RCC 7860 (cell line): Measurements from ENCODE around the gene LCMT1.
"Not testable (repeated sequence)": the region's sequence is repeated elsewhere in the genome, so short reads cannot be mapped to it uniquely, and the experiment has no call there.

Experiments
- DNase-seq: peaks from one replicate; pipeline ENCODE4 v3.0.0-alpha.2; 2015; ENCODE audit warnings: low spot score
- FAIRE-seq: peaks from 2 replicates; lab custom pipeline; 2012; peaks lifted over from hg19 to GRCh38; lab: Jason Lieb, UNC

LCMT1 gene

GRCh38 chr16:25111403-25112166 is at the start of gene LCMT1:
LCMT1 (plus strand) TSS chr16:25111742; CDS start chr16:25111884, 142 bp downstream.
- FAIRE-seq: peak; percentile 92
- DNase-seq: peak; percentile 96

- no peak for DNase-seq
- no peak for FAIRE-seq
Measured at GRCh38 chr16:25063102-25063501, 48.4 kb upstream of the LCMT1 start.

- no peak for FAIRE-seq
- no peak for DNase-seq
Measured at GRCh38 chr16:25063865-25064264, 47.7 kb upstream of the LCMT1 start.

- not testable (repeated sequence) for DNase-seq
Measured at GRCh38 chr16:25064281-25064680, 47.3 kb upstream of the LCMT1 start.

GRCh38 chr16:25064937-25065336 is 46.6 kb upstream of the LCMT1 start:
- FAIRE-seq (no peak), DNase-seq (no peak)

More at GRCh38 chr16:25064281-25064680, 47.3 kb upstream of the LCMT1 start:
- not testable (repeated sequence) for FAIRE-seq

- DNase-seq (no peak), FAIRE-seq (no peak)
Measured at GRCh38 chr16:25065899-25066298, 45.6 kb upstream of the LCMT1 start.

- DNase-seq (no peak), FAIRE-seq (no peak)
Measured at GRCh38 chr16:25066426-25066746, 45.2 kb upstream of the LCMT1 start.

GRCh38 chr16:25066747-25067631 is 44.6 kb upstream of the LCMT1 start:
- FAIRE-seq: no peak

GRCh38 chr16:25073854-25074253 is 37.7 kb upstream of the LCMT1 start:
- no peak for FAIRE-seq
- DNase-seq: no peak

More at GRCh38 chr16:25066747-25067631, 44.6 kb upstream of the LCMT1 start:
- DNase-seq: peak; percentile 11

GRCh38 chr16:25078386-25078978 is 33.1 kb upstream of the LCMT1 start:
- DNase-seq (no peak), FAIRE-seq (no peak)

GRCh38 chr16:25079637-25080378 is 31.7 kb upstream of the LCMT1 start:
- FAIRE-seq (no peak), DNase-seq (no peak)

GRCh38 chr16:25080420-25081131 is 31.0 kb upstream of the LCMT1 start:
- no peak for DNase-seq
- no peak for FAIRE-seq

- FAIRE-seq (no peak), DNase-seq (no peak)
Measured at GRCh38 chr16:25081702-25082101, 29.8 kb upstream of the LCMT1 start.

GRCh38 chr16:25083065-25083464 is 28.5 kb upstream of the LCMT1 start:
- FAIRE-seq (no peak), DNase-seq (no peak)

- DNase-seq (no peak), FAIRE-seq (no peak)
Measured at GRCh38 chr16:25083701-25084100, 27.8 kb upstream of the LCMT1 start.

GRCh38 chr16:25084797-25085196 is 26.7 kb upstream of the LCMT1 start:
- FAIRE-seq: no peak
- no peak for DNase-seq

- FAIRE-seq (no peak), DNase-seq (no peak)
Measured at GRCh38 chr16:25087761-25088160, 23.8 kb upstream of the LCMT1 start.

- DNase-seq: no peak
- FAIRE-seq: no peak
Measured at GRCh38 chr16:25089351-25089750, 22.2 kb upstream of the LCMT1 start.

GRCh38 chr16:25092441-25092840 is 19.1 kb upstream of the LCMT1 start:
- no peak for FAIRE-seq
- no peak for DNase-seq
